ENCODE measurements around the gene C10orf53. TPM values are rescaled to one million over a fixed set of nuclear protein-coding genes. Genes with fewer than 3 reads are reported as not detected.
"Not testable (repeated sequence)": the region's sequence is repeated elsewhere in the genome, so short reads cannot be mapped to it uniquely, and the experiment has no call there.

C10orf53 gene
- total RNA-seq, 1 donor from 2014 or later = not detected

DNA sequence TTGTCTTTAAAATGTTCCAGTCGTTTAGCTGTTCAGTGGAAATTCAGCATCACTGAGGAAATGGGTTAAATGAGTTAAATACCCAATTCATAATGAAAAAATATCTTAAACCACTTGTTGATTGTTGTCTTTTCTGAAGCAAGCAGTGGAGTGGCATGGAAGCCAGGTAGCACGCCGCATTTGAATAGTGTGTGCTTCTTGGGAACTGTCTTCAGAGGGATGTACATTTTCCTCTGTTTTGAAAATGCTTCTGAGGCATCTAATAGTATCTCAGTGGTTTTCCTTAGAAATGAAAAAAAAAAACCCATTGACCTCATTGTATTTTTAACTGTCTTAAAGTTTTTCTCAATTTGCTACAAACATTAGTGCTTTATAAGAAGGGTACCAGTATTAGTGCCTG lies 28.1 kb downstream of the C10orf53 start:
- TF ChIP-seq, protein P1, sequence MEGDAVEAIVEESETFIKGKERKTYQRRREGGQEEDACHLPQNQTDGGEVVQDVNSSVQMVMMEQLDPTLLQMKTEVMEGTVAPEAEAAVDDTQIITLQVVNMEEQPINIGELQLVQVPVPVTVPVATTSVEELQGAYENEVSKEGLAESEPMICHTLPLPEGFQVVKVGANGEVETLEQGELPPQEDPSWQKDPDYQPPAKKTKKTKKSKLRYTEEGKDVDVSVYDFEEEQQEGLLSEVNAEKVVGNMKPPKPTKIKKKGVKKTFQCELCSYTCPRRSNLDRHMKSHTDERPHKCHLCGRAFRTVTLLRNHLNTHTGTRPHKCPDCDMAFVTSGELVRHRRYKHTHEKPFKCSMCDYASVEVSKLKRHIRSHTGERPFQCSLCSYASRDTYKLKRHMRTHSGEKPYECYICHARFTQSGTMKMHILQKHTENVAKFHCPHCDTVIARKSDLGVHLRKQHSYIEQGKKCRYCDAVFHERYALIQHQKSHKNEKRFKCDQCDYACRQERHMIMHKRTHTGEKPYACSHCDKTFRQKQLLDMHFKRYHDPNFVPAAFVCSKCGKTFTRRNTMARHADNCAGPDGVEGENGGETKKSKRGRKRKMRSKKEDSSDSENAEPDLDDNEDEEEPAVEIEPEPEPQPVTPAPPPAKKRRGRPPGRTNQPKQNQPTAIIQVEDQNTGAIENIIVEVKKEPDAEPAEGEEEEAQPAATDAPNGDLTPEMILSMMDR (conservative IDR thresholded peaks at IDR 0.05) = no peak
- peaks cover 7% of the 10 kb centered on the region for H3K27me3 Mint-ChIP-seq
- no peaks in the 10 kb centered on the region for H3K4me1 Mint-ChIP-seq (ENCODE audit: unreplicated experiment)
- H3K9me3 Mint-ChIP-seq = no peaks in the 10 kb centered on the region
- H3K36me3 Mint-ChIP-seq = no peaks in the 10 kb centered on the region
- H3K4me3 Mint-ChIP-seq = no peak overlapping the region
- no peak for DNase-seq (ENCODE audit: extremely low spot score, unreplicated experiment)
- H3K27ac Mint-ChIP-seq = no peak overlapping the region

DNA sequence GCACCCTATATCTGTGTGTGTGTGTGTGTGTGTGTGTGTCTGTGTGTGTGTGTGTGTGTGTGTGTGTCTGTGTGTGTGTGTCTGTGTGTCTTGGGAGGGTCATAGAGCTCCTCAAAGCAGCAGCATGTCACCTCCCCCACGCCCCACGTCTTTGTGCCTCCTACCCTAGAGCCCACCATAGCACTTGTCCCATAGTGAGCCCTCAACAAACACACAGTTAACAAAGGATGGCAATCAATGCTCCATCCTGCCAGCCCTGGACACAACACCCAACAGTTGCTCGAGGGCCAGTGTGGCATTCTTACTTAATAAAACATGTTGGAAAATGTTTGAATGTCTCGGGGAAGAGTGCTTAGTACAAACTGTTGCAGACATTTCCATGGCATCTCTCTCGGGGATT lies 30.5 kb downstream of the C10orf53 start:
- DNase-seq (ENCODE audit: extremely low spot score, unreplicated experiment) = no peak
- TF ChIP-seq, protein P1 (conservative IDR thresholded peaks at IDR 0.05) = no peak
- H3K4me1 Mint-ChIP-seq (ENCODE audit: unreplicated experiment) = no peaks in the 10 kb centered on the region
- no peak overlapping the region for H3K27ac Mint-ChIP-seq
- no peaks in the 10 kb centered on the region for H3K9me3 Mint-ChIP-seq
- no peak overlapping the region for H3K4me3 Mint-ChIP-seq
- peaks cover 11% of the 10 kb centered on the region for H3K27me3 Mint-ChIP-seq
- no peaks in the 10 kb centered on the region for H3K36me3 Mint-ChIP-seq

DNA sequence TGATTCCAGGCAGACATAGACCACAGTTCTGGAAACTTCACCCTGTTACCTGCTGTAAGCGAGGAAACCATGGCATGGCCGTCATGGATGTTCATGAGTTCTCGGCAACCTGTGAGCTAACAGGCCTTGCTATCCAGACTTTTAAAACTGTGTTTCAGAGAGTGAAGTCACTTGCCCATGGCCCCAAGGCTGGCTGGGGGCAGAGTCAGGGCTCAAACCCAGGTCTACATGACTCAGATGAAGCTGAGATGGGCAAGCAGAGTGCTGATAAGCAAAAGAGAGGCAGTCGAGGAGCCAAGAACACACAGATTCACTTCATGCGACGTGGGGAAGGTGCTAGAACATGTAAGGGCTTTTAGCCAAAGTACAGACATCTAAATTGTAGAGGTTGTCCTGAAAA lies 31.5 kb downstream of the C10orf53 start:
- DNase-seq (ENCODE audit: extremely low spot score, unreplicated experiment) = no peak
- TF ChIP-seq, protein P1 (conservative IDR thresholded peaks at IDR 0.05) = no peak
- H3K4me1 Mint-ChIP-seq (ENCODE audit: unreplicated experiment) = no peaks in the 10 kb centered on the region
- no peak overlapping the region for H3K4me3 Mint-ChIP-seq
- H3K27ac Mint-ChIP-seq = no peak overlapping the region
- peaks cover 12% of the 10 kb centered on the region for H3K27me3 Mint-ChIP-seq
- H3K36me3 Mint-ChIP-seq = no peaks in the 10 kb centered on the region
- H3K9me3 Mint-ChIP-seq = no peaks in the 10 kb centered on the region

DNA sequence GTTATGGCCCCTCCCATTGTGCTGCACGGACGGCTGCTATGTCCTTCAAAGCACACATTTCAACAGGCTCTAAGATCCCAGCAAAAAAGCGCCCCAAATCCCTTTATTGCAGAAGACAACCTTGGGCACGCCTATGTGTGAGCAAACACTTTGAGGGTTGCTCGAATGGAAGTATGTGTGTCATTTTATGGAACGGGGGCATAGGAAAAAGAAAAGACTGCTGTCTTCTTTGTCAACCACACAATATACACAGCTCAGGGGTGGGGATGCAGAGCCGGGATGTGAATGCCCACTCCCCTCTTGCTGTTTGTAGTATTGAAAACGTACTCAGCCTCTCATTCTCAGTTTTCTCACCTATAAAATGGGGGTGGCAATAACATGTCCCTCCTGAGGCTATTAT lies 32.0 kb downstream of the C10orf53 start:
- H3K36me3 Mint-ChIP-seq = no peaks in the 10 kb centered on the region
- no peak overlapping the region for H3K27ac Mint-ChIP-seq
- no peaks in the 10 kb centered on the region for H3K9me3 Mint-ChIP-seq
- no peak for DNase-seq (ENCODE audit: extremely low spot score, unreplicated experiment)
- TF ChIP-seq, protein P1 (conservative IDR thresholded peaks at IDR 0.05) = no peak
- peaks cover 14% of the 10 kb centered on the region for H3K27me3 Mint-ChIP-seq
- H3K4me1 Mint-ChIP-seq (ENCODE audit: unreplicated experiment) = no peaks in the 10 kb centered on the region
- H3K4me3 Mint-ChIP-seq = no peak overlapping the region

DNA sequence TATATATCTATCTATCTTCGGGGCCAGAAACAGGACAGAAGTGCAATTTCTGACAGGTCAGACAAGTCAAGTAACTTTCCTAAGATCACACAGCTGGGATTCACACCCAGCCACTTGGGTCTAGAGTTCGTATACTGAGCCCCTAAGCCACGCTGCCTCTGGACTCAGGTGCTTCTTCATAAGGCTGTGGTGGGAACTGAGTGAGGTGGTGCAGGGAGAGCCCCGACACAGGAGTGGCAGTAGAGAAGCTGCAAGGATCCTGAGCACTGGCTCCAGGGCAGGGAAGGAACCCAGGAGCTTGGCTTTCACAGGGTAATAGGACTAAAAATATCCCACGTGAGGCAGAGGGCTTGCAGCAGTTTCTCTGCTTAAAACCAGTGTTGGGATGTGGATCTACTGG lies 33.8 kb downstream of the C10orf53 start:
- Mint-ChIP-seq H3K36me3 (no peaks in the 10 kb centered on the region), H3K4me3 (no peak overlapping the region), H3K27ac (no peak overlapping the region), H3K9me3 (no peaks in the 10 kb centered on the region), H3K4me1 (ENCODE audit: unreplicated experiment) (no peaks in the 10 kb centered on the region), H3K27me3 (peaks cover 18% of the 10 kb centered on the region)
- TF ChIP-seq, protein P1 (conservative IDR thresholded peaks at IDR 0.05) = no peak
- no peak for DNase-seq (ENCODE audit: extremely low spot score, unreplicated experiment)

DNA sequence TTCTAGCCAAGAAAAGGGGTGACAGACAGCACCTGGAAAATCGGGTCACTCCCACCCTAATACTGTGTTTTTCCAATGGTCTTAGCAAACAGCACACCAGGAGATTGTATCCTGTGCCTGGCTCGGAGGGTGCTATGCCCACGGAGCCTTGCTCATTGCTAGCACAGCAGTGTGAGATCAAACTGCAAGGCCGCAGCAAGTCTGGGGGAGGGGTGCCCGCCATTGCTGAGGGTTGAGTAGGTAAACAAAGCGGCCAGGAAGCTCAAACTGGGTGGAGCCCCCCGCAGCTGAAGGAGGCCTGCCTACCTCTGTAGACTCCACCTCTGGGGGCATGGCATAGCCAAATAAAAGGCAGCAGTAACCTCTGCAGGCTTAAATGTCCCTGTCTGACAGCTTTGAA lies 35.7 kb downstream of the C10orf53 start:
- H3K9me3 Mint-ChIP-seq; H3K4me3 Mint-ChIP-seq; H3K4me1 Mint-ChIP-seq (ENCODE audit: unreplicated experiment); H3K27ac Mint-ChIP-seq; DNase-seq (ENCODE audit: extremely low spot score, unreplicated experiment); H3K36me3 Mint-ChIP-seq: not testable (repeated sequence)
- peaks cover 13% of the 10 kb centered on the region for H3K27me3 Mint-ChIP-seq
